Osteoblast (primary cell): ENCODE data around the gene CLEC3A. TPM values are rescaled to one million over a fixed set of nuclear protein-coding genes. Genes with fewer than 3 reads are reported as not detected.
"Not testable (repeated sequence)": the region's sequence is repeated elsewhere in the genome, so short reads cannot be mapped to it uniquely, and the experiment has no call there.

Experiments used
- DNase-seq: peaks from one replicate; pipeline ENCODE4 v3.0.0; 2011; ENCODE audit warnings: low spot score, mixed read lengths; ENCODE audit not compliant: insufficient read length; ENCODE audit errors: missing footprints
- H2AFZ ChIP-seq: 2 replicates; pipeline ENCODE4 v1.6.0; 2011; ENCODE audit warnings: mild to moderate bottlenecking, low read length
- H3K27ac ChIP-seq: 2 replicates; pipeline ENCODE4 v1.5.1; 2011; ENCODE audit warnings: mild to moderate bottlenecking, low read depth, low read length, moderate library complexity
- H3K27me3 ChIP-seq: 2 replicates; pipeline ENCODE4 v1.6.0; 2012; ENCODE audit warnings: mild to moderate bottlenecking, control low read depth, inconsistent platforms, low read length, moderate library complexity; ENCODE audit not compliant: insufficient read depth
- H3K36me3 ChIP-seq: 2 replicates; pipeline ENCODE4 v1.5.1; 2011; ENCODE audit warnings: mild to moderate bottlenecking, low read length, control low read depth, moderate library complexity; ENCODE audit not compliant: insufficient read depth
- H3K4me1 ChIP-seq: 2 replicates; pipeline ENCODE4 v1.5.1; 2011; ENCODE audit warnings: mild to moderate bottlenecking, low read length, control low read depth, moderate library complexity; ENCODE audit not compliant: insufficient read depth
- H3K4me2 ChIP-seq: 2 replicates; pipeline ENCODE4 v1.6.0; 2011; ENCODE audit warnings: mild to moderate bottlenecking, low read length; ENCODE audit not compliant: insufficient read depth
- H3K4me3 ChIP-seq: fragments of 200-600 bp; sonication (generic); 3 replicates; pipeline ENCODE4 v1.5.1; 2012; ENCODE audit warnings: mild to moderate bottlenecking, low read length, inconsistent platforms; ENCODE audit not compliant: insufficient read depth
- H3K79me2 ChIP-seq: 2 replicates; pipeline ENCODE4 v1.6.0; 2012; ENCODE audit warnings: mild to moderate bottlenecking, low read length, control low read depth, inconsistent platforms; ENCODE audit not compliant: insufficient read depth
- H3K9me3 ChIP-seq: 2 replicates; pipeline ENCODE4 v1.5.1; 2011; ENCODE audit warnings: low read depth, low read length, control low read depth
- H4K20me1 ChIP-seq: 2 replicates; pipeline ENCODE4 v1.6.0; 2012; ENCODE audit warnings: mild to moderate bottlenecking, low read length, control low read depth; ENCODE audit not compliant: insufficient read depth
- total RNA-seq: library from RNA; depleted of rRNA; stranded (reverse); fragments of >200 nt; gene quantifications from 2 replicates; pipeline ENCODE4 v1.2.3, GENCODE V29; 2012
- TF ChIP-seq, protein P1 (sequence below): IDR thresholded peaks from 2 replicates; pipeline ENCODE4 v1.5.1; 2011; ENCODE audit warnings: mild to moderate bottlenecking, low read depth, low read length, moderate library complexity; ENCODE audit errors: extremely low read depth

Gene CLEC3A
- total RNA-seq, 1 donor, result not detected

DNA sequence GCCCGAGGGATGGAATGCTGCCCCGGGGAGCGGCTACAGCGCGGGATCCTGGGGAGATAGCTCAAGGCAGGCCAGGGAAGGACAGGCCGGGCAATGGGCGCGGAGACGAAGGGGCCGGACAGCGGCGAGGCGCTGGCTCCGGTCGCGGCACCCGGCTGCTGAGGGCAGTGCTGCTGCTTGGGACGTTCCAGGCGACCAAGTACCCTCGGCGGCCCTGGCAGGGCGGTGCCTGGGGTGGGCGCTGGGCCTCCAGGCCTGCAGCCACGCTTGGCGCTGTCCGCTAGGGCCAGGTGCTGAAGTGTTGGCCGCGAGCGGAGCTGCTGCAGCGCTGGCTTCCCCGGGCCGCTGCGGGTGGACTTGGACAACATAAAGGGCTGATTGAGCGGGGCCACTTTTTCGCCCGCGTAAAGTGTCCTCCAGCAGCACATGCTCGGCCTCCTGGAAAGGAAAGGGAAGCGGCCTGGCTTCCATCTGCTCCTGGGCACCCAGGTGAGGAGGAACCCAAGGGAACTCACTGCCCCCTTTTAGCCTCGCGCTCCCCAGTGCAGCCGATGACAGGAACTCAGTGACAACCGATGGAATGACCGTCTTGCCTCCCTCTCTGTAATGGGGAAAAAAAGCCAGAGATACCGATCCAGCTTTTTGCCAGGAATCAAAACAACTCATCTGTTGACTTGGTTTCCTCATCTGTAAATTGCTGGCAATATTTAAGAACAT lies 23.7 kb downstream of the CLEC3A start:
- Histone ChIP-seq H4K20me1 (no peaks in the 10 kb centered on the region), H3K4me1 (no peaks in the 10 kb centered on the region), H3K79me2 (no peaks in the 10 kb centered on the region), H3K27me3 (no peaks in the 10 kb centered on the region), H3K4me2 (no peak overlapping the region), H3K4me3 (no peak overlapping the region), H2AFZ (no peak overlapping the region), H3K27ac (no peak overlapping the region), H3K9me3 (no peaks in the 10 kb centered on the region), H3K36me3 (no peaks in the 10 kb centered on the region)
- TF ChIP-seq, protein P1, sequence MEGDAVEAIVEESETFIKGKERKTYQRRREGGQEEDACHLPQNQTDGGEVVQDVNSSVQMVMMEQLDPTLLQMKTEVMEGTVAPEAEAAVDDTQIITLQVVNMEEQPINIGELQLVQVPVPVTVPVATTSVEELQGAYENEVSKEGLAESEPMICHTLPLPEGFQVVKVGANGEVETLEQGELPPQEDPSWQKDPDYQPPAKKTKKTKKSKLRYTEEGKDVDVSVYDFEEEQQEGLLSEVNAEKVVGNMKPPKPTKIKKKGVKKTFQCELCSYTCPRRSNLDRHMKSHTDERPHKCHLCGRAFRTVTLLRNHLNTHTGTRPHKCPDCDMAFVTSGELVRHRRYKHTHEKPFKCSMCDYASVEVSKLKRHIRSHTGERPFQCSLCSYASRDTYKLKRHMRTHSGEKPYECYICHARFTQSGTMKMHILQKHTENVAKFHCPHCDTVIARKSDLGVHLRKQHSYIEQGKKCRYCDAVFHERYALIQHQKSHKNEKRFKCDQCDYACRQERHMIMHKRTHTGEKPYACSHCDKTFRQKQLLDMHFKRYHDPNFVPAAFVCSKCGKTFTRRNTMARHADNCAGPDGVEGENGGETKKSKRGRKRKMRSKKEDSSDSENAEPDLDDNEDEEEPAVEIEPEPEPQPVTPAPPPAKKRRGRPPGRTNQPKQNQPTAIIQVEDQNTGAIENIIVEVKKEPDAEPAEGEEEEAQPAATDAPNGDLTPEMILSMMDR, result no peak
- DNase-seq, result peak; percentile 85

DNA sequence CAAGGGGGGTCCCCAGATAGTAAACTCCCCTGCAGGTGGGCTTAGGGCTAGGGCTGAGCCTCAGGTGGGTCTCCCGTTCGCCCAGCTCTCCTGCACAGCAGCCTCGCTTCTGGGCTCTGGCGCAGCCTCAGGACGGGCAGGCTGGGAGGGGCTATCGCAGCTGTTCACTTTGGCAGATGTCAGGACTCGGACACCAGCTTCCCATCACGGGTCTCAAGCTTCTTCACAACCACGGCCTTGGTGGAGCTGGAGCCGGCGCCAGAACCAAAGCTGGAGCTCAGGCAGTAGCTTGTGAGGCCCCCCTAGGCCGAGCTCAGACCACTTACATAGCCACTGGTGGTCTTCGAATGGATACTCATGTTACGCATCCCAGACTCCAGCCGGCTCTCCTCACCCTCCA lies 26.0 kb downstream of the CLEC3A start:
- Histone ChIP-seq H3K27me3 (no peaks in the 10 kb centered on the region), H4K20me1 (no peaks in the 10 kb centered on the region), H3K4me3 (no peak overlapping the region), H3K4me2 (no peak overlapping the region), H3K36me3 (no peaks in the 10 kb centered on the region), H3K9me3 (no peaks in the 10 kb centered on the region), H3K79me2 (no peaks in the 10 kb centered on the region), H3K27ac (no peak overlapping the region), H3K4me1 (no peaks in the 10 kb centered on the region), H2AFZ (no peak overlapping the region)
- no peak for DNase-seq
- TF ChIP-seq, protein P1, result no peak

DNA sequence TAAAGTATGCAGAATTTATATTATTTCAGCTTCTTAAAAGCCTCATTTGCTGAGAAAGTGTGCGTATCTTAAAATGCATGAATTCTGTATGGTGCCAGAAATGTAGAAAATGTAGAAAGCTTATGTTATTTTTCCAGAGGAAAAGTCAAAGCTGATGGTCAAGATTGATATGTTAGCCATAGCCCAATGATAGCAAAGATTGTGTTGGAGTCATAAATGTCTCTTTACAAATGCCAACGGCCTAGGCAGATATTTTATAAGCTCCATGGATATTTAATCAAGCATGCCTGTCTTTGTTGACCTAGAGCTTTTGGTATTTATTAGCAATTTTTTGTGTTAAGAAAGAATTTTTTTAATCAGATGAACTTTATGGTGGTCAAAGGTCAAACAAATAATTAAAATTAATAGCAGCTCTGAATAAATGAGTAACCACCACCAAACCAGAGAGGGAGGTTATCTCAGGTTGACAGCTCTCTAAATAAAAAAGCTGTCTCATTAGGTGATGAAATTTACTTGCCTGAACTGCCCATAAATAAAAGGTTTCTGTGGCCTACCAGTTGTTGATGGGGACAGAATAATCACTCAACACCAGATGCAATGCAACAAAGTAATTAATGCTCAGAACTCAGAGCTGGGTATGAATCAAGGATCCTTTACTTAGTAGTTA lies 28.5 kb downstream of the CLEC3A start:
- Histone ChIP-seq H3K27me3 (no peaks in the 10 kb centered on the region), H4K20me1 (no peaks in the 10 kb centered on the region), H3K4me1 (no peaks in the 10 kb centered on the region), H3K4me2 (no peak overlapping the region), H3K4me3 (no peak overlapping the region), H3K36me3 (no peaks in the 10 kb centered on the region), H3K27ac (no peak overlapping the region), H2AFZ (no peak overlapping the region), H3K9me3 (no peaks in the 10 kb centered on the region), H3K79me2 (no peaks in the 10 kb centered on the region)
- no peak for DNase-seq
- TF ChIP-seq, protein P1, result no peak

DNA sequence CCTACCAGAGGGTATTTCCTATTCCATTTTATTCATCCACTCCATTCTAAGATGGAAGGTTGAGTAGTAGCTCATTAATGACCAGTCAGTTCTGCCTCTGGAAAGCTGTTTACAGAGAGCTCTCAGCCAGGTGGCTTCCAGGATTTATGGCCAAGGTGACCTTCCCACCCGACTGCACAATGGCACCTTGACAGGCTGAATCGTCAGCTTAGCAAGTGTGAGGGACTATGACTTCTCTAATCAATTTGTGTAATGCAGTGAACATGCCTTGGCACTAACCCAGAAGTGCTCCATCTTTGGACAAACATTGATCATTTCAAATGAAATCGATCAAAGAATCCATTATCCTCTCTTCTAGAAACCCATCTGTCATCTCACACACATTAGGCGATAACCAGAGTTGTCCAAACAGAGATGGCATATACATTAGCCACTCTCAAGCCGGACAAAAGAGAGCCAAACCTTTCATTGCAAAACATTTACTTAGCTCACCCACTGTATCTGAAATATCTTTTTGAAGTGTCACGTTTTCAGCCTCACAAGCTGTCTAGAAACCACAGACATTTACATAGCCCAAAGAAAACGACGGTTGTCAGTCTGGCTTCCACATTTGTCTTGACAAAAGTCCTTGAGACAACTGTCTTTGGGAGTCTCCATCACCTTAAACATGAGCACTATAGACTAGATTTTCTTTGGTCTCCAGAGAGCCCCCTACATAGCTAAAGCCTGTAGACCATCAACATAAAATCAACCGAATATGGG lies 35.6 kb downstream of the CLEC3A start:
- Histone ChIP-seq H2AFZ (no peak overlapping the region), H3K79me2 (no peaks in the 10 kb centered on the region), H3K27ac (no peak overlapping the region), H3K4me1 (no peaks in the 10 kb centered on the region), H3K4me3 (no peak overlapping the region), H3K4me2 (no peak overlapping the region), H3K36me3 (no peaks in the 10 kb centered on the region), H4K20me1 (no peaks in the 10 kb centered on the region), H3K27me3 (no peaks in the 10 kb centered on the region), H3K9me3 (no peaks in the 10 kb centered on the region)
- peak; percentile 10 for DNase-seq
- TF ChIP-seq, protein P1, result no peak

DNA sequence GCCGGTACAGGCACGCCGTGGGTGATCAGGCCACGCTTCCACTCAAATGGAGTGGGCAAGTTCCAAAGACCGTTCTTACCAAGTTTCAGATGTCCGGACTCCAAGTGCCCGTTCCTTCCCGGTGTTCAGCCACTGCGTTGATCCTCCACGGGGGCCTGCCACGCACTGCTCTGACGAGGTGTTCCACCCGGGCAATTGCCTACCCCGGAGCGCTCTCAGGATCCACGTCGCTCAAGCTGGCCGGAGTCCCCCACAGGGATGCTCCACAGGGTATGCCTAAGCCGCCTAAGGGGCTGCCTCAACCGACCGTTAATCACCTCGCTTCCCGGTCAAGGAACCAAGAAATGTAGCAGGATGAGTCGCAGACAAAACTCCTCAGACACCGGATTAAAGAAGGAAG lies 37.5 kb downstream of the CLEC3A start:
- H3K36me3 ChIP-seq, H3K9me3 ChIP-seq, H3K4me1 ChIP-seq, H3K79me2 ChIP-seq, H2AFZ ChIP-seq, H3K4me2 ChIP-seq, H3K4me3 ChIP-seq, H3K27ac ChIP-seq, H3K27me3 ChIP-seq, H4K20me1 ChIP-seq, DNase-seq: not testable (repeated sequence)
